ENCODE data around the gene SLC22A23.

DNA sequence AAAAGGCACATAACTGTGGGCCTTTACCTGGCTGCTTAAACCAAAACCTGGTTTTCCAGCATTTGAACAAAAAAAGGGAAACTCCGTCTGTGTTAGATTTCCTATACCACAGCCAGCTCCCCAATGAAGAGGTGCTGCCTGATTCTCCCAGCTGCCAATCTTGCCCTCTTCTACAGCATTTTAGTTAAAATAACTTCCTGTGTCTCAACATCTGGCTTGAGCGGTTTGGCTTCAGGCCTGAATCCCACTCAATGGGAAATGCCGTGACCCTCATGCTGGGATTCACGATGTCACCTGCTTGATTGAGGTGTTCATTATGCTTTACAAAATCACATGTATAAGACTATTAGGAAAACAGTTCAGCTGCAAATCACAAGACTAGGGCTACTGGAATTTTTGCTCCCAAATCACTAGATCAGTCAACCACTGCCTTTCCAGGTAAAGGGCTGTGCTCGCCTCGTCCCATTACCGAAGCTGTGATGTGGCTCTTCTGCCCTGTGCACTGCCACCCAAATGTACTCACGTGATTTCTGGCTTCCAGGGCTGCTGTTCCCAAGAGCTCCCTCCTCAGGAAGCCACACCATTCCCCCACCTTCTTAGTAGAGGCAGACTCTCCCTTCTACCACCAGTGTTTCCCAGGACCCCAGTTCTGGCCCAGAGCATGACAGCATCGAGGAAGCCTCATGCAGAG, 103.5 kb downstream of the SLC22A23 start:
- no peak for TF ChIP-seq POLR2A (IDR thresholded peaks at IDR 0.05)
- TF ChIP-seq, protein P1, sequence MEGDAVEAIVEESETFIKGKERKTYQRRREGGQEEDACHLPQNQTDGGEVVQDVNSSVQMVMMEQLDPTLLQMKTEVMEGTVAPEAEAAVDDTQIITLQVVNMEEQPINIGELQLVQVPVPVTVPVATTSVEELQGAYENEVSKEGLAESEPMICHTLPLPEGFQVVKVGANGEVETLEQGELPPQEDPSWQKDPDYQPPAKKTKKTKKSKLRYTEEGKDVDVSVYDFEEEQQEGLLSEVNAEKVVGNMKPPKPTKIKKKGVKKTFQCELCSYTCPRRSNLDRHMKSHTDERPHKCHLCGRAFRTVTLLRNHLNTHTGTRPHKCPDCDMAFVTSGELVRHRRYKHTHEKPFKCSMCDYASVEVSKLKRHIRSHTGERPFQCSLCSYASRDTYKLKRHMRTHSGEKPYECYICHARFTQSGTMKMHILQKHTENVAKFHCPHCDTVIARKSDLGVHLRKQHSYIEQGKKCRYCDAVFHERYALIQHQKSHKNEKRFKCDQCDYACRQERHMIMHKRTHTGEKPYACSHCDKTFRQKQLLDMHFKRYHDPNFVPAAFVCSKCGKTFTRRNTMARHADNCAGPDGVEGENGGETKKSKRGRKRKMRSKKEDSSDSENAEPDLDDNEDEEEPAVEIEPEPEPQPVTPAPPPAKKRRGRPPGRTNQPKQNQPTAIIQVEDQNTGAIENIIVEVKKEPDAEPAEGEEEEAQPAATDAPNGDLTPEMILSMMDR (IDR thresholded peaks at IDR 0.05), result no peak
